IPS DF 6.9 (cell line): Measurements from ENCODE around the gene RYR1.

ENCODE experiments used
- DNase-seq: peaks from one replicate; pipeline ENCODE4 v3.0.0-alpha.2; 2013; ENCODE audit warnings: low read depth, low spot score
- H3K27ac ChIP-seq: one replicate; pipeline ENCODE4 v1.5.1; 2013; ENCODE audit warnings: low read length, control low read depth
- H3K27me3 ChIP-seq: 2 replicates; pipeline ENCODE4 v1.6.1; 2013; ENCODE audit warnings: mild to moderate bottlenecking, low read length; ENCODE audit not compliant: control insufficient read depth, insufficient read depth
- H3K36me3 ChIP-seq: 2 replicates; pipeline ENCODE4 v1.6.1; 2013; ENCODE audit warnings: low read length; ENCODE audit not compliant: control insufficient read depth, insufficient read depth
- H3K4me1 ChIP-seq: 2 replicates; pipeline ENCODE4 v1.6.1; 2013; ENCODE audit warnings: low read length; ENCODE audit not compliant: control insufficient read depth, insufficient read depth
- H3K4me3 ChIP-seq: 2 replicates; pipeline ENCODE4 v1.5.1; 2013; ENCODE audit warnings: mild to moderate bottlenecking, low read length
- H3K9me3 ChIP-seq: 2 replicates; pipeline ENCODE4 v1.6.1; 2013; ENCODE audit warnings: low read length, inconsistent platforms; ENCODE audit not compliant: control insufficient read depth, insufficient read depth
- WGBS: extraction: QIAGEN DNeasy Blood & Tissue Kit; methylation state at CpG from one replicate; pipeline ENCODE4 v1.1.7; 2013; ENCODE audit warnings: mixed read lengths, missing lambda C conversion rate; ENCODE audit not compliant: insufficient read length, insufficient coverage; 5-methylcytosine and 5-hydroxymethylcytosine counted together

RYR1 gene

DNA sequence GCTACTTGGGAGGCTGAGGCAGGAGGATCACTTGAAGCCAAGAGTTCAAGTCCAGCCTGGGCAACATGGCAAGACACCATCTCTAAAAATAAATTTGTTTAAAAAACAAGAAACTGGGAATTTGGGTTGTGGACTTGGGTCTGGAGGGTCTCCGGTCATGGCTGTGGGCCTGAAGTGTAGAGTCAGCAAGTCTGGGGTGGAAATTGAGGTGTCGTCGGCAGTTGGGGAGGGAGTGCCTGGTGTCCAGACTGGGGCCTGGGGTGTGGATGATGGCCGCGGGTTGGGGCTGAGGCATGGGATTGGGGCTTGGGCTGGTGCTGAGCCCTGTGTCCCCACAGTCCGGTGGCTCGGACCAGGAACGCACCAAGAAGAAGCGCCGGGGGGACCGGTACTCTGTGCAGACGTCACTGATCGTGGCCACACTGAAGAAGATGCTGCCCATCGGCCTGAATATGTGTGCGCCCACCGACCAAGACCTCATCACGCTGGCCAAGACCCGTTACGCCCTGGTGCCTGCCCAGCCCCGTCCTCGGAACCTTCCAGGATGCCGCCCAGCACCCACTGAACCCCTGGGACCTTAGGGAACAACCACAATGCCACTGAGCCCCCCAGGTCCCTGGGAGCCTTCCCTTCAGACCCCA lies 91.6 kb downstream of the RYR1 start:
- no CpG with 5 or more reads among the region's 22 CpGs for WGBS
- H3K27me3 ChIP-seq = no peaks in the 10 kb centered on the region
- H3K4me3 ChIP-seq = no peak overlapping the region
- no peak overlapping the region for H3K27ac ChIP-seq
- no peaks in the 10 kb centered on the region for H3K4me1 ChIP-seq
- no peaks in the 10 kb centered on the region for H3K9me3 ChIP-seq
- no peak for DNase-seq
- no peaks in the 10 kb centered on the region for H3K36me3 ChIP-seq

GRCh38 chr19:38526430-38526829 lies 92.9 kb downstream of the RYR1 start:
- no peak overlapping the region for H3K27ac ChIP-seq
- no peak overlapping the region for H3K4me3 ChIP-seq
- no CpG with 5 or more reads among the region's 7 CpGs for WGBS
- H3K36me3 ChIP-seq = no peaks in the 10 kb centered on the region
- no peaks in the 10 kb centered on the region for H3K4me1 ChIP-seq
- no peaks in the 10 kb centered on the region for H3K9me3 ChIP-seq
- DNase-seq = no peak
- H3K27me3 ChIP-seq = no peaks in the 10 kb centered on the region

GRCh38 chr19:38527466-38528136 lies 94.1 kb downstream of the RYR1 start:
- no peaks in the 10 kb centered on the region for H3K27me3 ChIP-seq
- 0 out of 2 replicates have a peak, but pooled peaks cover under 1% of the 10 kb centered on the region for H3K36me3 ChIP-seq
- H3K9me3 ChIP-seq = no peaks in the 10 kb centered on the region
- no CpG with 5 or more reads among the region's 32 CpGs for WGBS
- no peak overlapping the region for H3K27ac ChIP-seq
- H3K4me1 ChIP-seq = no peaks in the 10 kb centered on the region
- no peak overlapping the region for H3K4me3 ChIP-seq
- DNase-seq = no peak

- Histone ChIP-seq H3K9me3 (no peaks in the 10 kb centered on the region), H3K27ac (no peak overlapping the region), H3K4me3 (no peak overlapping the region), H3K36me3 (0 out of 2 replicates have a peak, but pooled peaks cover 2% of the 10 kb centered on the region), H3K27me3 (no peaks in the 10 kb centered on the region), H3K4me1 (no peaks in the 10 kb centered on the region)
- DNase-seq = no peak
- no CpG with 5 or more reads among the region's 24 CpGs for WGBS
Observed at GRCh38 chr19:38528213-38528755, 94.8 kb downstream of the RYR1 start.

- no peaks in the 10 kb centered on the region for H3K9me3 ChIP-seq
- H3K4me3 ChIP-seq = no peak overlapping the region
- no CpG with 5 or more reads among the region's 6 CpGs for WGBS
- DNase-seq = no peak
- no peaks in the 10 kb centered on the region for H3K27me3 ChIP-seq
- H3K4me1 ChIP-seq = no peaks in the 10 kb centered on the region
- no peak overlapping the region for H3K27ac ChIP-seq
- 0 out of 2 replicates have a peak, but pooled peaks cover 2% of the 10 kb centered on the region for H3K36me3 ChIP-seq
Observed at GRCh38 chr19:38528931-38529330, 95.4 kb downstream of the RYR1 start.

GRCh38 chr19:38531515-38531914 lies 98.0 kb downstream of the RYR1 start:
- H3K27ac ChIP-seq = no peak overlapping the region
- no peak for DNase-seq
- H3K4me1 ChIP-seq = no peaks in the 10 kb centered on the region
- H3K4me3 ChIP-seq = no peak overlapping the region
- H3K36me3 ChIP-seq = peaks cover 12% of the 10 kb centered on the region
- no CpG with 5 or more reads among the region's 2 CpGs for WGBS
- peaks cover 9% of the 10 kb centered on the region; the same call in 1 of the 2 replicates for H3K9me3 ChIP-seq
- no peaks in the 10 kb centered on the region for H3K27me3 ChIP-seq

DNA sequence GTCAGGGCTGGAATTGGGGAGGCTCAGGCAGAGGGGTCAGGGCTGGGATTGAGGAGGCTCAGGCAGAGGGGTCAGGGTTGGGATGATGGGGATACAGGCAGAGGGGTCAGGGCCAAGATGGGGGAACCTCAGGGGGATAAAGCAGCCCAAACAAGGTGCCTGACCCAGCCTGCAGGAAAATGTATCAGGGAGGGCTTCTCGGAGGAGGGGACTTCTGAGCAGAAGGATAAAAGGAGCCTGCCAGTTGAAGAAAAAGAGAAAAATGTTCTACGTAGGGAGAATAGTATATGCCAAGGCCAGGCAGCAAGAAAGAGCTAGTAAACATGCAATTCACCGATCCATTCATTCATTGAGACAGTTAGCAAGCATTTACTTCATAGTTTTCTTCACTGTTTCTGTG lies 99.4 kb downstream of the RYR1 start:
- Histone ChIP-seq H3K36me3 (peaks cover 12% of the 10 kb centered on the region), H3K4me3 (no peak overlapping the region), H3K4me1 (no peaks in the 10 kb centered on the region), H3K9me3 (peaks cover 9% of the 10 kb centered on the region; the same call in 1 of the 2 replicates), H3K27ac (no peak overlapping the region), H3K27me3 (no peaks in the 10 kb centered on the region)
- WGBS = no CpG with 5 or more reads among the region's 3 CpGs
- DNase-seq = no peak

GRCh38 chr19:38534574-38534973 lies 101.1 kb downstream of the RYR1 start:
- no peak for DNase-seq
- no peaks in the 10 kb centered on the region for H3K27me3 ChIP-seq
- no CpG with 5 or more reads among the region's 8 CpGs for WGBS

GRCh38 chr19:38535212-38535611 lies 101.7 kb downstream of the RYR1 start:
- Histone ChIP-seq H3K27ac (no peak overlapping the region), H3K36me3 (peaks cover 12% of the 10 kb centered on the region), H3K4me1 (no peaks in the 10 kb centered on the region), H3K4me3 (no peak overlapping the region), H3K9me3 (peaks cover 9% of the 10 kb centered on the region; the same call in 1 of the 2 replicates), H3K27me3 (no peaks in the 10 kb centered on the region)
- no peak for DNase-seq
- WGBS = no CpG with 5 or more reads among the region's 3 CpGs

More at GRCh38 chr19:38534574-38534973, 101.1 kb downstream of the RYR1 start:
- Histone ChIP-seq H3K4me1 (no peaks in the 10 kb centered on the region), H3K27ac (no peak overlapping the region), H3K9me3 (peaks cover 9% of the 10 kb centered on the region; the same call in 1 of the 2 replicates), H3K4me3 (no peak overlapping the region), H3K36me3 (peaks cover 12% of the 10 kb centered on the region)

- DNase-seq = no peak
- Histone ChIP-seq H3K4me1 (no peaks in the 10 kb centered on the region), H3K27me3 (no peaks in the 10 kb centered on the region), H3K4me3 (no peak overlapping the region), H3K27ac (no peak overlapping the region), H3K9me3 (peaks cover 9% of the 10 kb centered on the region; the same call in 1 of the 2 replicates), H3K36me3 (peaks cover 12% of the 10 kb centered on the region)
- no CpG with 5 or more reads among the region's 23 CpGs for WGBS
Observed at GRCh38 chr19:38537071-38537936, 103.8 kb downstream of the RYR1 start.
